K562 (cell line): ENCODE results near the gene ALKBH4. TPM values are rescaled to one million over a fixed set of nuclear protein-coding genes. Genes with fewer than 3 reads are reported as not detected.

Experiments
- ARHGAP35 ChIP-seq: fragments of 450-650 bp; IDR thresholded peaks from 2 replicates; pipeline ENCODE4 v1.6.1; 2018; ENCODE audit not compliant: partially characterized antibody
- ARID4B ChIP-seq: sonication (generic); formaldehyde crosslinking; IDR thresholded peaks from 2 replicates; pipeline ENCODE4 v1.8.0; 2022; ENCODE audit warnings: mild to moderate bottlenecking, missing genetic modification reagents
- BCL6 ChIP-seq: fragments of 250-450 bp; sonication (Bioruptor Pico); IDR thresholded peaks from 2 replicates; pipeline ENCODE4 v1.4.0; 2020
- CC2D1A ChIP-seq: fragments of 450-650 bp; IDR thresholded peaks from 2 replicates; pipeline ENCODE4 v1.6.1; 2017; ENCODE audit warnings: mild to moderate bottlenecking
- EHMT2 ChIP-seq: fragments of 450-650 bp; IDR thresholded peaks from 2 replicates; pipeline ENCODE4 v1.6.1; 2018; ENCODE audit warnings: antibody characterized with exemption
- MXD1 ChIP-seq: fragments of 250-450 bp; sonication (Bioruptor Pico); IDR thresholded peaks from 2 replicates; pipeline ENCODE4 v1.8.0; 2021; ENCODE audit warnings: borderline replicate concordance, mild to moderate bottlenecking, moderate library complexity; ENCODE audit not compliant: poor library complexity, severe bottlenecking
- MYNN ChIP-seq, 2 experiments: sonication (generic); formaldehyde crosslinking in 1 of 2; IDR thresholded peaks; 2 replicates each; pipeline versions ENCODE4 v1.5.0 to v1.6.1; 2016 to 2020; ENCODE audit warnings: antibody characterized with exemption in 1 of 2, missing genetic modification reagents in 1 of 2
- PCBP2 ChIP-seq: fragments of 200-400 bp; formaldehyde crosslinking; IDR thresholded peaks from 2 replicates; pipeline ENCODE4 v1.6.1; 2018; ENCODE audit warnings: low read length, low read depth, mild to moderate bottlenecking, moderate library complexity; ENCODE audit not compliant: poor library complexity, severe bottlenecking
- STAT5B ChIP-seq: fragments of 250-450 bp; sonication (Bioruptor Pico); IDR thresholded peaks from 2 replicates; pipeline ENCODE4 v1.8.0; 2021; ENCODE audit warnings: mild to moderate bottlenecking, inconsistent platforms
- ZC3H11A ChIP-seq: IDR thresholded peaks from 2 replicates; pipeline ENCODE4 v1.6.1; 2012; ENCODE audit warnings: low read depth, low read length, improper control_type of control experiment
- ZNF407 ChIP-seq: fragments of 450-650 bp; IDR thresholded peaks from 2 replicates; pipeline ENCODE4 v1.6.1; 2016; ENCODE audit warnings: low read depth
- ZNF830 ChIP-seq: fragments of 250-450 bp; sonication (Bioruptor Pico); IDR thresholded peaks from 2 replicates; pipeline ENCODE4 v1.5.0; 2021; ENCODE audit warnings: mild to moderate bottlenecking
- ZSCAN29 ChIP-seq: fragments of 450-650 bp; IDR thresholded peaks from 2 replicates; pipeline ENCODE4 v1.6.1; 2017
- polyA plus RNA-seq, 8 experiments: library from polyadenylated mRNA; depleted of rRNA in 4 of 8; stranded (reverse) in 5 of 8; unstranded in 3 of 8; fragments of >200 nt; fragmentation: Nextera tagmentation in 2 of 8; fragmentation: Illumina TruSeq in 1 of 8; extraction: Ambion mirVana in 2 of 8; extraction: Trizol in 1 of 8; gene quantifications; 2 replicates each; pipeline versions ENCODE4 v1.2.1 to v1.2.3, GENCODE V29; 2011 to 2014; ENCODE audit warnings: inconsistent platforms in 1 of 8, missing spikeins in 1 of 8
- total RNA-seq, 7 experiments: library from RNA; depleted of rRNA in 6 of 7; stranded (reverse); fragments of >200 nt in 6 of 7; fragmentation: Illumina TruSeq in 2 of 7; extraction: Trizol in 2 of 7; gene quantifications; 2 replicates each; pipeline versions ENCODE4 v1.2.1 to v1.2.3, GENCODE V29; 2011 to 2021; ENCODE audit warnings: low replicate concordance in 1 of 7
- TF ChIP-seq, protein P1 (sequence below): fragments of 450-650 bp; formaldehyde crosslinking; IDR thresholded peaks from 2 replicates; pipeline ENCODE4 v1.4.0; 2022; ENCODE audit warnings: mild to moderate bottlenecking, moderate library complexity

Gene ALKBH4
- total and polyA plus RNA-seq, 9 of the 15 experiments (the other 6 are each of a cell fraction or from before 2014, with no cell fraction given): 4.6 to 21.4 (median 11.8) TPM

DNA sequence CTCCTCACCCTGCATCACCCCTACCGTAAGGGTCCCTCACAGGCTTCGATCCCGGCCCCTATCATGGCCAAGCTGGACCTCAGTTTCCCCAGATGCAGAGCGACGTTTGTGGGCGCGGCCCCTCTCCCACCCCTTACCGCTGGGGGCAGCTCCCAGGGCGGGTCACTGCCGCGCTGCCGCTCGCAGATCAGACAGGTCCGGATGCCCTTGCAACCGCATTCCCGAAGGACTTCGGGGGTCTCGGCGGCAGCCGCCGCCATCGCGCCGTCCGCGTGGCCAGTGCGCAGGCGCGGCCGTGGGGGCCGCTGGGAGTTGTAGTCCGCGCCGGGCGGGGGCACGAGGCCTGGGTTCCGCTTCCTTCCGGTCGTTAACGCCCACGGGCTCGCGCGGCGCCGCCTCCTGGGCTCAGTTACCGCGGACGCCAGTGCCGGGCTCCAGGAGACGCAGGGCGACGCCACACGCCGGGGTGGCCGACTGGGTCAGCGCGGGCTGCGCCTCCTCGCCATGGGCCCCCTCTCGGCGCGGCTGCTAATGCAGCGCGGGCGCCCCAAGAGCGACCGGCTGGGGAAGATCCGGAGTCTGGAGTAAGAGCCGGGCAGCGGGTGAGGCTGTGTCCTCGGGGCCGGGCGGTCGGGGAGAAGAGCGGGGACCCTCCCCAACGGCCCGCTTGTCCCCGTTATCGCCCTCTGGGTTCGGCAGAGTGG lies at the start of gene ALKBH4, which contains the start of gene LRWD1 (continued):
- TF ChIP-seq ZNF407 (no peak), PCBP2 (no peak), BCL6 (CRISPR knock-in tag) (no peak), ZNF830 (no peak), CC2D1A (0 out of 2 replicates have a peak, but pooled peaks have one; percentile 5), MYNN (IDR thresholded peaks at IDR 0.05) (no peak; the same call in 1 of the 2 replicates), MYNN (CRISPR knock-in tag; IDR thresholded peaks at IDR 0.05) (no peak), EHMT2 (no peak), STAT5B (CRISPR knock-in tag) (no peak), ARHGAP35 (no peak), ARID4B (CRISPR knock-in tag) (peak; percentile 95), MXD1 (CRISPR knock-in tag) (no peak), ZC3H11A (no peak), ZSCAN29 (no peak)
- TF ChIP-seq, protein P1, sequence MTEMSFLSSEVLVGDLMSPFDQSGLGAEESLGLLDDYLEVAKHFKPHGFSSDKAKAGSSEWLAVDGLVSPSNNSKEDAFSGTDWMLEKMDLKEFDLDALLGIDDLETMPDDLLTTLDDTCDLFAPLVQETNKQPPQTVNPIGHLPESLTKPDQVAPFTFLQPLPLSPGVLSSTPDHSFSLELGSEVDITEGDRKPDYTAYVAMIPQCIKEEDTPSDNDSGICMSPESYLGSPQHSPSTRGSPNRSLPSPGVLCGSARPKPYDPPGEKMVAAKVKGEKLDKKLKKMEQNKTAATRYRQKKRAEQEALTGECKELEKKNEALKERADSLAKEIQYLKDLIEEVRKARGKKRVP: no peak
